SK-N-SH (cell line): ENCODE results near the gene RNF151.

Source experiments
- NRF1 ChIP-seq: IDR thresholded peaks from 2 replicates; pipeline ENCODE4 v1.6.1; 2012; ENCODE audit warnings: low read depth, mild to moderate bottlenecking, low read length
- RAD21 ChIP-seq: IDR thresholded peaks from 2 replicates; pipeline ENCODE4 v1.6.1; 2012; ENCODE audit warnings: mild to moderate bottlenecking, low read length
- RXRA ChIP-seq: IDR thresholded peaks from 2 replicates; pipeline ENCODE4 v1.4.0; 2012; ENCODE audit warnings: low read depth, mild to moderate bottlenecking, borderline replicate concordance
- TF ChIP-seq, protein P1 (sequence below): fragments of 150-350 bp; IDR thresholded peaks from 2 replicates; pipeline ENCODE4 v1.6.1; 2017; ENCODE audit warnings: antibody characterized with exemption, low read length, low read depth, borderline replicate concordance
- TF ChIP-seq, protein P2 (sequence below): fragments of 200-600 bp; sonication (generic); IDR thresholded peaks from 2 replicates; pipeline ENCODE4 v1.6.1; 2017; ENCODE audit warnings: antibody characterized with exemption, mild to moderate bottlenecking, moderate library complexity

DNA sequence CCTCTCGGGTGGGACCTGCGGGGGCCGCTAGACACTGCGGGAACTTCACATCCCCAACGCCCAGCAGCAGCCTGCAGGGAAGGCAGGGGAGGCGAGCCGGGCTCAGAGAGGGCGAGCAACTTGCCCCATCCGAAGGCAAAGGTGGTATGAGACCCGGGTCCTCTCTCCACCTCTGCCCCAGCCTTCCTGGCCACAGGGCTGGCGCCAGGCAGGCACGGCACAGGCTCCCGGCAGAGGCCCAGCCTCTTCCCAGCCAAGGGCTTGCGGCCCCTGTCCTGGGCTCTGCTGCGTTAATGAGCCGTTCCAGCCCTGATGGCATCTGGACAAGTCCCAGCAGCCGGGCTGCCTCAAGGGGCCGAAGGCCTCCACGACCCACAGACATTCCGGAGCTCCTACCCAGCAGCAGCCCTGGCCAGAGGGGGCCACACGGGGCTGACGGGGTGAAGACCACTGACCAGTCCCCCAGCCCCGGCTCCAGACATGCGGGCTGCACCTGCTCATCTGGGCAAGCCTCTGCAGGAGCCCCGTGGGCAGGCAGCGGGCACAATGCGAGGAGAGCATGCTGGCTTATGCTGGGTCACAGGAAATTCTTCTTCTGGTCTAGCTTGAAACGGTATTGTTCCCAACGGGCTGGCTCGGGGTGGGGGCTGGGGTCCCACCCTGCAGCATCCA lies 47.2 kb upstream of the RNF151 start:
- TF ChIP-seq, protein P1, sequence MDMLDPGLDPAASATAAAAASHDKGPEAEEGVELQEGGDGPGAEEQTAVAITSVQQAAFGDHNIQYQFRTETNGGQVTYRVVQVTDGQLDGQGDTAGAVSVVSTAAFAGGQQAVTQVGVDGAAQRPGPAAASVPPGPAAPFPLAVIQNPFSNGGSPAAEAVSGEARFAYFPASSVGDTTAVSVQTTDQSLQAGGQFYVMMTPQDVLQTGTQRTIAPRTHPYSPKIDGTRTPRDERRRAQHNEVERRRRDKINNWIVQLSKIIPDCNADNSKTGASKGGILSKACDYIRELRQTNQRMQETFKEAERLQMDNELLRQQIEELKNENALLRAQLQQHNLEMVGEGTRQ: no peak
- TF ChIP-seq, protein P2, sequence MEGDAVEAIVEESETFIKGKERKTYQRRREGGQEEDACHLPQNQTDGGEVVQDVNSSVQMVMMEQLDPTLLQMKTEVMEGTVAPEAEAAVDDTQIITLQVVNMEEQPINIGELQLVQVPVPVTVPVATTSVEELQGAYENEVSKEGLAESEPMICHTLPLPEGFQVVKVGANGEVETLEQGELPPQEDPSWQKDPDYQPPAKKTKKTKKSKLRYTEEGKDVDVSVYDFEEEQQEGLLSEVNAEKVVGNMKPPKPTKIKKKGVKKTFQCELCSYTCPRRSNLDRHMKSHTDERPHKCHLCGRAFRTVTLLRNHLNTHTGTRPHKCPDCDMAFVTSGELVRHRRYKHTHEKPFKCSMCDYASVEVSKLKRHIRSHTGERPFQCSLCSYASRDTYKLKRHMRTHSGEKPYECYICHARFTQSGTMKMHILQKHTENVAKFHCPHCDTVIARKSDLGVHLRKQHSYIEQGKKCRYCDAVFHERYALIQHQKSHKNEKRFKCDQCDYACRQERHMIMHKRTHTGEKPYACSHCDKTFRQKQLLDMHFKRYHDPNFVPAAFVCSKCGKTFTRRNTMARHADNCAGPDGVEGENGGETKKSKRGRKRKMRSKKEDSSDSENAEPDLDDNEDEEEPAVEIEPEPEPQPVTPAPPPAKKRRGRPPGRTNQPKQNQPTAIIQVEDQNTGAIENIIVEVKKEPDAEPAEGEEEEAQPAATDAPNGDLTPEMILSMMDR: no peak
- TF ChIP-seq RAD21 (no peak), RXRA (no peak), NRF1 (no peak)
